GM18870 (cell line): ENCODE measurements around the gene SOST.

Experiments
- ATAC-seq: cut with Tn5 transposase; IDR thresholded peaks from one replicate; pipeline ENCODE4 v1.9.1; 2021; ENCODE audit warnings: moderate library complexity; ENCODE audit not compliant: unreplicated experiment

The SOST gene

GRCh38 chr17:43710101-43710500, 48.5 kb downstream of the SOST start:
- ATAC-seq = no peak

GRCh38 chr17:43709210-43709609, 49.4 kb downstream of the SOST start:
- no peak for ATAC-seq

- ATAC-seq = no peak
Measured at GRCh38 chr17:43707184-43707583, 51.4 kb downstream of the SOST start.

- ATAC-seq = no peak
Measured at GRCh38 chr17:43706235-43706634, 52.4 kb downstream of the SOST start.
